HG03354 (cell line): Measurements from ENCODE around the gene ART5.
"Not testable (repeated sequence)": the region's sequence is repeated elsewhere in the genome, so short reads cannot be mapped to it uniquely, and the experiment has no call there.

Source experiments
- ATAC-seq: cut with Tn5 transposase; IDR thresholded peaks from one replicate; pipeline ENCODE4 v1.9.1; 2021; ENCODE audit warnings: mild to moderate bottlenecking; ENCODE audit not compliant: unreplicated experiment, poor library complexity, severe bottlenecking

ART5 gene

DNA sequence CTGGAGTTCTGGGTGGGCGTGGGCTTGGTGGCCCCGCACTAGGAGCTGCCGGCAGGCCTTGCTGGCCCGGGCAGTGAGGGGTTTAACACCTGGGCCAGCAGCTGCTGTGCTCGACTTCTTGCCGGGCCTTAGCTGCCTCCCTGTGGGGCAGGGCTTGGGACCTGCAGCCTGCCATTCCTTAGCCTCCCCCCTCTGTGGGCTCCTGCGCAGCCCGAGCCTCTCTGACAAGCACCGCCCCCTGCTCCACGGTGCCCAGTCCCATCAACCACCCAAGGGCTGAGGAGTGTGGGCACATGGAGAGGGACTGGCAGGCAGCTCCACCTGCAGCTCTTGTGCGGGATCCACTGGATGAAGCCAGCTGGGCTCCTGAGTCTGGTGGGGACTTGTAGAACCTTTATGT lies 53.0 kb downstream of the ART5 start:
- ATAC-seq: not testable (repeated sequence)
